C4-2B (cell line): ENCODE measurements around the gene DCP1B.

ENCODE experiments used
- H3K27ac ChIP-seq: fragments of 450-650 bp; 2 replicates; pipeline ENCODE4 v1.5.1; 2017
- CTCF ChIP-seq: fragments of 450-650 bp; conservative IDR thresholded peaks from 2 replicates; pipeline ENCODE4 v1.5.1; 2017; ENCODE audit warnings: mild to moderate bottlenecking
- ZFX ChIP-seq: fragments of 450-650 bp; IDR thresholded peaks from 2 replicates; pipeline ENCODE4 v1.6.1; 2017

DCP1B gene

GRCh38 chr12:2046957-2047356 is 42.7 kb upstream of the DCP1B start:
- no peak overlapping the region for H3K27ac ChIP-seq
- TF ChIP-seq ZFX (no peak), CTCF (no peak)

DNA sequence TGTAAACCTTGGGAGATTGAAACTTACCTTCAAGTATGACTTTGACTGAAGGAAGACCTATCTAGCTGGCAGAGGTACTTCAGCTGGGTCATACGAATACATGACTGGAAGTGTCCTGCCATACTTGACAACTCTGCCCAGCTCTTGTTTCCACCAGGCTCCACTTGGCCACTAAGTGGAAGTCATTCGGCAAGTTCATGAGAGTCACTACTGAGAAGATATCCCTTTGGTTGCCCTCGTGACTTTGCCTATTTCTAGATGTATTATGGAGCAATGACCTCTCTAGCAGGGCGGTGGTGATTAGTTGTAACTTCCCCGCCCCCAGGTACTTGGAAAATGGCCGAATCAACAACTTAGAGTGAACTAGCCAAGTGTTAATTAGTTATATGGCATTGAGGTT is 39.9 kb upstream of the DCP1B start:
- TF ChIP-seq CTCF = no peak
- TF ChIP-seq ZFX = no peak
- H3K27ac ChIP-seq = no peak overlapping the region; the same call in 1 of the 2 replicates

DNA sequence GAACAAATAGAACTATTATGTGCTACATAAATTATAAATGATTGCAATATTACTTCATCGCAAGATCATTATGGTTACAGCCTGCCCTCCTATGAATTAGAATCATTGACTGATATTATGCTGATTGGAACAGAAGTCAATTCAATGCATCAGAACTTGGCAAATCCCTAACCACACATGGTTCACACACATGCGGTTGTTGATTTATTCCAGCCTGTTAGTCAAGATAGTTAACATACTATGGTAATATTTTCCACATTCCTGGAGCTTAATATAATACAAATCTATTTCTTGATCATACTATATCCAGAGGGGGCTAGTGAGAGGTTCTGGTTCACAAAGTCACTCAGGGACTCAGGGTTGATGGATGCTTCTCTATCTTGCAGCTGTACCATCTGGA is 38.8 kb upstream of the DCP1B start:
- TF ChIP-seq CTCF (no peak), ZFX (no peak)
- H3K27ac ChIP-seq = no peak overlapping the region

DNA sequence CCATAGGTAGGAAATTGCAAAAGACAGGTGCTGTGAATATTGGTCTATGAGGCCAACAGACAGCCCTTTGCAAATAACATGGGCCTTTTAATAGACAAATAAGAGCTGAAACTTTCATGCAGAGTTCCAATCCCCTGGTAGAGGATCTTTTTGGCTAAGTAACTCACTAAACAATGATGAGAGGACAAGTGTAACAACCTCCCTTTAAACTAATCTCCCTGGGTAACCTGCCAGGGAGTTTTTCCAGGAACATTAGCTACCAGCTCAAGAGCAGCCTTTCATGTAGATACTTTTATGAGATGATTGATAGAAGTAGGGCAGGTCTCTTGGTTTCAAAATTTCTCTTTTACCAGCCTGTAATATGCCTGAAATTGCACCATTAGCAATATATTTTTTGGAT is 34.8 kb upstream of the DCP1B start:
- H3K27ac ChIP-seq = no peak overlapping the region
- TF ChIP-seq ZFX (no peak), CTCF (no peak)

GRCh38 chr12:2035431-2036055 is 31.3 kb upstream of the DCP1B start:
- TF ChIP-seq ZFX (no peak), CTCF (no peak)
- H3K27ac ChIP-seq = no peak overlapping the region

GRCh38 chr12:2034633-2035430 is 30.6 kb upstream of the DCP1B start:
- TF ChIP-seq CTCF (peak; percentile 99), ZFX (no peak)
- H3K27ac ChIP-seq = no peak overlapping the region

- no peak for TF ChIP-seq ZFX
- TF ChIP-seq CTCF = no peak
- no peak overlapping the region for H3K27ac ChIP-seq
Observed at GRCh38 chr12:2032506-2032905, 28.2 kb upstream of the DCP1B start.
